IPS-18c (cell line): Measurements from ENCODE around the gene SERPINI1.

Experiments
- H3K4me3 ChIP-seq: 2 replicates; pipeline ENCODE4 v1.7.0; 2013; ENCODE audit warnings: low read depth, mild to moderate bottlenecking, low read length, moderate library complexity; ENCODE audit not compliant: insufficient read depth
- H3K9me3 ChIP-seq: one replicate; pipeline ENCODE4 v1.6.1; 2013; ENCODE audit warnings: mild to moderate bottlenecking, low read length, moderate library complexity; ENCODE audit not compliant: control insufficient read depth, insufficient read depth

The SERPINI1 gene

GRCh38 chr3:167762296-167762695 is 26.8 kb downstream of the SERPINI1 start:
- no peak overlapping the region for H3K4me3 ChIP-seq

DNA sequence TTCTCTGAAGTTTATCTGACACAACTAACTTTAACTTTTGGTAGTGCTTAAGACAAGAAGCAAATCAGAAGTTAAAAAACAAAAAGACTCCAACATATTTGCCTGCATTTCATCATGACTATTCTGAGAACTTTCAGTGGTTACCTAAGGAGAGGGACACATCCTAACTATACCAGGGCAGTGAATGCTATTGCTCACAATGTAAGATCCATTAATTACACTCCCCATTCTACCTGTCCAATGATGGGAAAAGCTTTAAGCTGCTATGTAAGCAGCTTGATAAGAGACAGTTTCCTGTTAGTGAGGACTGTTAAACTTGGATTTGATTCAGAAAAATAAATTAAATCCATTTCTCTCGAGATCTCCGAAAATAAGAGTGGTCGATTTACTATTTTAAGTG is 37.5 kb downstream of the SERPINI1 start:
- Histone ChIP-seq H3K4me3 (no peak overlapping the region), H3K9me3 (no peaks in the 10 kb centered on the region)

More at GRCh38 chr3:167762296-167762695, 26.8 kb downstream of the SERPINI1 start:
- H3K9me3 ChIP-seq, result no peaks in the 10 kb centered on the region

DNA sequence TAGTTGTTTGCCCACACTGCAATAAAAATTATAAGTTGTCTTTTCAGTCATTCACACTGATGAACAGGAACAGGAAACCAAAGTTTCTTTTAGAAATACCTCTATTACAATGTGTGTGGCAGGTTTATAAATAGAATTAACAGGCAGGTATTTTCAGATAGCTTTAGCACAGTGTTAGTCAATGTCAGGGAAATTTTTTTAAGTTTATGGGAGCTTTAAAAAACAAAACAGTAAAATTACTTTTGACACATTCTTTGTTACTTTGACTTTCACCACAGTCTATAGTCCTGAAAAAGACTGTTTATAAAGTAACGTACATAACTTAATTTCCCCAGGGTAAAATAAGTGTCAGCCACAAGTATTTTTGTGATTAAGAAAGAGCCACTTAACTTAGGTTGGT is 38.1 kb downstream of the SERPINI1 start:
- no peak overlapping the region for H3K4me3 ChIP-seq
- H3K9me3 ChIP-seq, result no peaks in the 10 kb centered on the region

- Histone ChIP-seq H3K4me3 (no peak overlapping the region), H3K9me3 (no peaks in the 10 kb centered on the region)
These were observed 40.7 kb downstream of the SERPINI1 start for GRCh38 chr3:167776066-167776685.

DNA sequence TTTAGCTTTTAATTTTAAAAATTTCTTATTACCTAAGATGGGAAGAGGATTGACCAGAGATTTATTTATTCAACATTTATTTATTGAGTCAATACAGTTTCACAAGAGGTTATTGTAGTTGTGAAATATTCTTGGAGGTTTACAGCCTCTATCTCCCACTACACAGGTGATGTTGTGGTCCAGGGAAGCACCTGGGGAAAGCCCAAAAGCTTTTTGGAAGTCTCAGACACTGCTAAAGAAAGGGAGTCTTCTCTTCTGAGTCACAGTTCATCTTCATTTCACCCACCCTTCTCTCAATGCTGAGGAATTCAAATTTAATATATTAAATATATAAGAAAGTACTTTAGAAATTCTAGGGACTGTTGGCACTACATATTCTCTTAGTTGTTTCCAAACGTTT is 41.8 kb downstream of the SERPINI1 start:
- Histone ChIP-seq H3K4me3 (no peak overlapping the region), H3K9me3 (no peaks in the 10 kb centered on the region)

DNA sequence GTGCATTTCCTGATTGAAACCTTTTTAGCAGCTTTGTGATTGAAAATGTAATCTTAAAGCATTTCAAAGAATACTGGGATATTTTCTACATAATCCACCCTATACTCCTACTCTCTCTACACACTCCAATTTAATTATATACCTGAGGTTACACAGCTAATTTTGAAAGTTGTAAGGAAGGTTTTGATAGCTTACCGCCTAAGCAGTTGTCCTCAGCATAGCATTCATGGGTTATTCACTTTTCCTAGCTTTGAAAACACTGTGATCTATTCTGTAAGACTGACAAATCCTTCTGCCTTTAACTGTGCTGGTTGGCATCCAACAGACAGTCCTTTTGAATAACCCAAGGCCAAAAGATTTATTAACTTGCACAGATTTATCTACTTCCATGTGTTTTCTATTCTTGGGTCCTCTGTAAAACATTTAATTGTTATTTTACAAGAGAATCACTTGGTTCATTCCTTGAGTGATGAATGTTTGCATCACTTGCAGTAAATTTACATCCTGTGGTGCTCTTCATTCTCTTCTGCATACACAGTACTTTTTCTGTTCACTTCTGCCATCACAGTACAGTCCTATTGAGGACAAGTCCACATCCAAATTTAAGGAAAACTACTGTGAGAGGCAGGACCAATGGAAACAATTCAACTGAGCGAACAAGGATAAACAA is 44.8 kb downstream of the SERPINI1 start:
- H3K4me3 ChIP-seq, result no peak overlapping the region
- no peaks in the 10 kb centered on the region for H3K9me3 ChIP-seq

DNA sequence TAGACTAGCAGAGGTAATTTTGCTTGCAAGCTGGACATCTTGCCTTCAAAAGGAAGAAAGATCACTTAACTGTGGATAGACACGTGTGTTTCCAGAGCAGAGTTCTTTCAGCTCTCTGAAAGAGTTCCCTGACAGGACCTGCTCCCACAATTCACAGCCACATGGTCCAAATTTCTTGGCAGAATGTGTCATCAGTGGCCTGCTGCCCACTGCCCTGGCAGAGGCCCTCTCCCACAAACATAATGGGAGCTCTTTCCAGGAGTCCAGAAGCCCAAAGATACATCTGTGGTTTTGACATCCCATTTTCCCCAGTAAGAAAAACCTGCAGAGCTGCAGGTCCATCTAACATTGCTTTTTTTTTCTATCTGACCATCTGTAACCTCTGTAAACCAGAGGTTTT is 48.3 kb downstream of the SERPINI1 start:
- Histone ChIP-seq H3K9me3 (no peaks in the 10 kb centered on the region), H3K4me3 (no peak overlapping the region)

- Histone ChIP-seq H3K4me3 (no peak overlapping the region), H3K9me3 (no peaks in the 10 kb centered on the region)
These were observed 50.3 kb downstream of the SERPINI1 start for GRCh38 chr3:167785790-167786189.

- Histone ChIP-seq H3K9me3 (no peaks in the 10 kb centered on the region), H3K4me3 (no peak overlapping the region)
These were observed 51.9 kb downstream of the SERPINI1 start for GRCh38 chr3:167787440-167787839.

DNA sequence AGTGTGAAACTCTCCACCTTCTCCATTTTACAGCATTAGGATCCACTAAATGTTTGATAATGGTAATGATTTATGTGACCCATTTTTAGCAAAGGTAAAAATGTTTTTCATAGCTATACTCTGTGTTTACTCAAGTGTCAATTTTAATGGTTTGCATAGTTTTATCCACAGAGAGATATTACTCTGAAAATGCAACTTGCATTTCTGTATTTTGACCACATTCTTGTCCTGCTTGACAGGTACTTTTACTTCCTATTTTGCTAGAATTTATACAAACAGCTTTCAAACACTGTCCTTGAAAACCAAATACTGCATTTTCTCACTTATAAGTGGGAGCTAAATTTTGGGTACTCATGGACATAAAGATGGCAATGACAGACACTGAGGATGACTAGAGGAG is 62.9 kb downstream of the SERPINI1 start:
- Histone ChIP-seq H3K9me3 (no peaks in the 10 kb centered on the region), H3K4me3 (no peak overlapping the region)

GRCh38 chr3:167808910-167809309 is 73.4 kb downstream of the SERPINI1 start:
- H3K9me3 ChIP-seq, result no peaks in the 10 kb centered on the region
- H3K4me3 ChIP-seq, result no peak overlapping the region

DNA sequence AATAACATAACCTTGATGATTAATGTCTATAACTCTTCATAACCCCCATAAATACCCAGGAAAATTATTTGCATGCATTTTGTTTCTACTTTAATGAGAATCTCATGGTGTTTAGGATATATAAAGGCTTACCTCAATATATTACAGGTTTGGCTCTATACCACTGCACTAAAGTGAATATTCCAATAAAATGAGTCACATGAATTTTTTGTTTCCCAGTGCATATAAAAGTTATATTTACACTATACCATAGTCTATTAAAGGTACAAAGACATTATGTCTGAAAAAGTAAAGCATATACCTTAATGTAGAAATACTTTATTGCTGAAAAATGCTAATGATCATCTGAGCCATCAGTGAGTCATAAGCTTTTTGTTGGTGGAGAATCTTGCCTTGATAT is 74.7 kb downstream of the SERPINI1 start:
- Histone ChIP-seq H3K9me3 (no peaks in the 10 kb centered on the region), H3K4me3 (no peak overlapping the region)

GRCh38 chr3:167811031-167811430 is 75.5 kb downstream of the SERPINI1 start:
- no peak overlapping the region for H3K4me3 ChIP-seq
- no peaks in the 10 kb centered on the region for H3K9me3 ChIP-seq

GRCh38 chr3:167813169-167814123 is 77.9 kb downstream of the SERPINI1 start:
- H3K9me3 ChIP-seq, result no peaks in the 10 kb centered on the region
- no peak overlapping the region for H3K4me3 ChIP-seq

DNA sequence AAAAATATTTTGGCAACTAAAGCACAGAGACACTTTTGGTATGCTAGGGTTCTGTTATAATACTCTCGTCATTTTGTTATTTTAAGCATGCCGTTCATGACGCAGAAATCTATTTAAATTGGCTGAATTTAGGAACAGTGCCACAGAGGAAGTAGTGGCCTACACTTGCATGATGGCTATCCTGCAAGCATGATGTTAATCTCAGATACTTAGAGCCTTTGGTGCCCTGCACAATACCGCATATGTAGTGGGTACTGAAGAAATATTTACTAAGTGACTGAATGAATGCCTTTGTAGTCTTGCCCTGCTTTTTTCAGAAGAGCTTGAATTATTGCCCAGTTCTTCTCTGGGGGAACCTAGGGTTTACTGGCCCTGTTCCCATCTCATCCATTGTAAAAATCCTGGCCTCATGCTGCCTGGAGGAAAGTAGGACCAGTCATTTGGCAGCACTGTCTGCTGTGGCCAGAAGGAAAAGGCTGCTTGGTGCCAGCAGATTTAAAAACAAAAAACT is 79.0 kb downstream of the SERPINI1 start:
- no peaks in the 10 kb centered on the region for H3K9me3 ChIP-seq
- no peak overlapping the region for H3K4me3 ChIP-seq

DNA sequence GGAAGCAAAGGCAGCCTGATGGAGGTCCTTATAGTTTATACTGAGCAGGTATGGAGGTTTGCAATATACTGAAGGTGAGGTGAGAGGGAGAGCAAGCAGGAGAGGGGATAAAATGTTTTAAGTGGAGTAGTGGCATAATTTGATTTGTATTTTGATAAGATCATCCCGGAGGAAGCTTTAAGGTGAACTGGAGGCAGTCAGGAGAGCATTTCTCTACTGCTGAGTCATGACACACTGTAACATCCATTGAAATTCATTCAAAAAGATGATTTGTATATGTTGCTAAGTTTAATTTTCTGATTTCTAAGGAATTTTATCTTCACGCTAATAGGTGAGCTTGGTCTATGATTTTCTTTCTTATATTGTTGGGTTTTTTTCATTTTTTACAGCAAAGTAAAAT is 81.4 kb downstream of the SERPINI1 start:
- Histone ChIP-seq H3K4me3 (no peak overlapping the region), H3K9me3 (peaks cover 3% of the 10 kb centered on the region)

- Histone ChIP-seq H3K4me3 (no peak overlapping the region), H3K9me3 (peaks cover 3% of the 10 kb centered on the region)
These were observed 84.8 kb downstream of the SERPINI1 start for GRCh38 chr3:167820102-167820865.
